H1 (cell line): ENCODE measurements around the gene FHIT. TPM values are rescaled to one million over a fixed set of nuclear protein-coding genes. Genes with fewer than 3 reads are reported as not detected.
A peak's percentile ranks its signal among the peaks of the same experiment; 100 is the strongest.

ENCODE experiments used
- CTCF ChIA-PET: fragments of 300-600 bp; sonication (Branson Sonifier 250); formaldehyde crosslinking; loops from one replicate; lab custom pipeline; 2021; ENCODE audit not compliant: partially characterized antibody; lab: Charles Lee
- POLR2A ChIA-PET: fragments of 300-600 bp; sonication (Branson Sonifier 250); formaldehyde crosslinking; loops from one replicate; lab custom pipeline; 2021; ENCODE audit warnings: inconsistent platforms; ENCODE audit not compliant: partially characterized antibody; lab: Charles Lee
- DNase-seq, 2 experiments: peaks; one replicate each; pipeline versions ENCODE4 v3.0.0 to v3.0.0-alpha.2; 2010 to 2022; ENCODE audit warnings: low spot score in 2 of 2, low read depth in 1 of 2, mixed read lengths in 1 of 2
- FAIRE-seq: peaks from 2 replicates; lab custom pipeline; 2011; peaks lifted over from hg19 to GRCh38; lab: Jason Lieb, UNC
- H2AFZ ChIP-seq: 2 replicates; pipeline ENCODE4 v1.8.1; 2012; ENCODE audit warnings: low read length, inconsistent platforms
- H2AK5ac ChIP-seq: 2 replicates; pipeline ENCODE4 v1.6.1; 2013; ENCODE audit warnings: low read depth, low read length
- H2BK120ac ChIP-seq: replicated peaks from 2 replicates; pipeline ENCODE3; 2013; ENCODE audit warnings: low read depth, low read length, inconsistent platforms
- H2BK12ac ChIP-seq: 2 replicates; pipeline ENCODE4 v1.6.1; 2013; ENCODE audit warnings: low read depth, low read length
- H2BK15ac ChIP-seq: 2 replicates; pipeline ENCODE4 v1.6.1; 2013; ENCODE audit warnings: low read length
- H2BK20ac ChIP-seq: 2 replicates; pipeline ENCODE4 v1.6.1; 2013; ENCODE audit warnings: low read length
- H2BK5ac ChIP-seq: 2 replicates; pipeline ENCODE4 v1.6.1; 2013; ENCODE audit warnings: low read depth, low read length
- H3K14ac ChIP-seq: 2 replicates; pipeline ENCODE4 v1.6.1; 2013; ENCODE audit warnings: inconsistent platforms; ENCODE audit not compliant: insufficient read length
- H3K18ac ChIP-seq: 2 replicates; pipeline ENCODE4 v1.6.1; 2013; ENCODE audit warnings: low read length; ENCODE audit errors: extremely low read depth
- H3K23ac ChIP-seq: 2 replicates; pipeline ENCODE4 v1.6.1; 2013; ENCODE audit warnings: inconsistent platforms; ENCODE audit not compliant: insufficient read length
- H3K23me2 ChIP-seq: 2 replicates; pipeline ENCODE4 v1.6.1; 2013; ENCODE audit warnings: low read depth, low read length
- H3K27ac ChIP-seq: 2 replicates; pipeline ENCODE4 v1.6.1; 2011; ENCODE audit warnings: low read depth, low read length, inconsistent platforms
- H3K27me3 ChIP-seq, 4 experiments: replicated peaks in 1 of 4; 1 replicate in 1 of 4; 2 replicates in 3 of 4; pipeline versions ENCODE4 v1.6.1 to v1.8.1; 2011 to 2013; ENCODE audit warnings: low read length in 3 of 4, mild to moderate bottlenecking in 3 of 4, inconsistent platforms in 2 of 4, mixed read lengths in 2 of 4, moderate library complexity in 1 of 4; ENCODE audit not compliant: control insufficient read depth in 3 of 4, insufficient read depth in 3 of 4; ENCODE audit errors: extremely low read depth in 1 of 4
- H3K36me3 ChIP-seq, 4 experiments: 2 replicates each; pipeline versions ENCODE4 v1.6.1 to v1.8.1; 2011 to 2013; ENCODE audit warnings: mild to moderate bottlenecking in 4 of 4, low read length in 3 of 4, moderate library complexity in 2 of 4, control low read depth in 1 of 4, inconsistent platforms in 1 of 4; ENCODE audit not compliant: insufficient read depth in 4 of 4, control insufficient read depth in 2 of 4
- H3K4ac ChIP-seq: replicated peaks from 2 replicates; pipeline ENCODE3; 2013; ENCODE audit warnings: low read length, low read depth, mixed read lengths, inconsistent platforms; ENCODE audit not compliant: insufficient read length
- H3K4me1 ChIP-seq, 4 experiments: replicated peaks in 1 of 4; 1 replicate in 1 of 4; 2 replicates in 3 of 4; pipeline versions ENCODE4 v1.6.1 to v1.8.1; 2011 to 2013; ENCODE audit warnings: low read length in 3 of 4, inconsistent platforms in 2 of 4, mixed read lengths in 1 of 4; ENCODE audit not compliant: insufficient read depth in 4 of 4, control insufficient read depth in 3 of 4
- H3K4me2 ChIP-seq, 2 experiments: 2 replicates each; pipeline versions ENCODE4 v1.6.1 to v1.8.1; 2011 to 2013; ENCODE audit warnings: low read depth in 2 of 2, low read length in 2 of 2, control low read depth in 1 of 2, inconsistent platforms in 1 of 2, mild to moderate bottlenecking in 1 of 2; ENCODE audit not compliant: insufficient read depth in 1 of 2
- H3K4me3 ChIP-seq, 4 experiments: fragments of 200-600, 300-600 bp in 1 of 4; sonication (generic), shearing (Covaris generic), sonication (Bioruptor Twin) in 1 of 4; 2 replicates each; pipeline versions ENCODE4 v1.5.1 to v1.8.1; 2011 to 2016; ENCODE audit warnings: low read length in 4 of 4, low read depth in 3 of 4, control low read depth in 2 of 4, inconsistent platforms in 2 of 4, mild to moderate bottlenecking in 2 of 4, mixed read lengths in 1 of 4, moderate library complexity in 1 of 4; ENCODE audit not compliant: insufficient read depth in 2 of 4; ENCODE audit errors: extremely low read depth in 1 of 4
- H3K56ac ChIP-seq: replicated peaks from 2 replicates; pipeline ENCODE3; 2013; ENCODE audit warnings: low read depth, mild to moderate bottlenecking, mixed read lengths, low read length, inconsistent platforms; ENCODE audit not compliant: insufficient read length
- H3K79me1 ChIP-seq: 2 replicates; pipeline ENCODE4 v1.6.1; 2013; ENCODE audit warnings: low read depth, low read length, control low read depth
- H3K79me2 ChIP-seq, 2 experiments: 2 replicates each; pipeline versions ENCODE4 v1.6.1 to v1.8.1; 2012 to 2013; ENCODE audit warnings: low read length in 2 of 2, mild to moderate bottlenecking in 2 of 2, inconsistent platforms in 1 of 2; ENCODE audit not compliant: insufficient read depth in 2 of 2, control insufficient read depth in 1 of 2
- H3K9ac ChIP-seq, 4 experiments: replicated peaks in 1 of 4; 1 replicate in 1 of 4; 2 replicates in 3 of 4; pipeline versions ENCODE4 v1.6.1 to v1.8.1; 2011 to 2013; ENCODE audit warnings: low read depth in 3 of 4, low read length in 3 of 4, control low read depth in 2 of 4, mild to moderate bottlenecking in 2 of 4, moderate library complexity in 2 of 4, inconsistent platforms in 1 of 4; ENCODE audit errors: extremely low read depth in 1 of 4
- H3K9me3 ChIP-seq, 2 experiments: 2 replicates each; pipeline versions ENCODE4 v1.6.1 to v1.8.1; 2012 to 2013; ENCODE audit warnings: mild to moderate bottlenecking in 2 of 2, moderate library complexity in 2 of 2, control low read depth in 1 of 2, inconsistent platforms in 1 of 2, low read depth in 1 of 2, low read length in 1 of 2, mixed read lengths in 1 of 2; ENCODE audit not compliant: insufficient read depth in 2 of 2
- H4K20me1 ChIP-seq, 2 experiments: replicated peaks in 1 of 2; 2 replicates each; pipeline versions ENCODE3 to v1.8.1; 2011 to 2013; ENCODE audit warnings: inconsistent platforms in 2 of 2, low read length in 2 of 2, mild to moderate bottlenecking in 1 of 2; ENCODE audit not compliant: insufficient read depth in 2 of 2, control insufficient read depth in 1 of 2
- H4K5ac ChIP-seq: 2 replicates; pipeline ENCODE4 v1.6.1; 2013; ENCODE audit warnings: low read length, low read depth, mixed read lengths, inconsistent platforms; ENCODE audit not compliant: insufficient read length
- H4K8ac ChIP-seq: 2 replicates; pipeline ENCODE4 v1.8.0; 2013; ENCODE audit warnings: mild to moderate bottlenecking, moderate library complexity, low read length, inconsistent platforms; ENCODE audit not compliant: insufficient read depth; ENCODE audit errors: extremely low read depth
- H4K91ac ChIP-seq: replicated peaks from 2 replicates; pipeline ENCODE3; 2013; ENCODE audit warnings: low read length, mixed read lengths, inconsistent platforms; ENCODE audit not compliant: insufficient read length
- RBBP5 ChIP-seq: IDR thresholded peaks from 2 replicates; pipeline ENCODE4 v1.7.1; 2012; ENCODE audit warnings: low read depth, mild to moderate bottlenecking, inconsistent platforms, low read length, moderate library complexity, borderline replicate concordance
- WGBS, 2 experiments: shearing (Covaris generic) in 1 of 2; methylation state at CpG; one replicate each; pipeline versions ENCODE4 v1.1.6 to v1.1.7; 2013 to 2015; ENCODE audit warnings: low lambda C conversion rate in 2 of 2, mixed read lengths in 2 of 2, inconsistent platforms in 1 of 2, low coverage in 1 of 2, missing lambda C conversion rate in 1 of 2; ENCODE audit not compliant: insufficient replicate concordance in 2 of 2, insufficient coverage in 1 of 2, insufficient read length in 1 of 2; ENCODE audit errors: extremely low coverage in 1 of 2, missing lambda C conversion rate in 1 of 2; 5-methylcytosine and 5-hydroxymethylcytosine counted together
- polyA plus RNA-seq, 7 experiments: library from polyadenylated mRNA; depleted of rRNA in 3 of 7; stranded (reverse) in 5 of 7; unstranded in 2 of 7; fragments of >200 nt in 5 of 7; fragments of 200-250 nt in 2 of 7; gene quantifications; 1 replicate in 5 of 7; 2 replicates in 1 of 7; 4 replicates in 1 of 7; pipeline versions ENCODE4 v1.2.1 to v1.2.3, GENCODE V29; 2011 to 2013; ENCODE audit warnings: missing spikeins in 2 of 7, mixed read lengths in 2 of 7
- total RNA-seq: library from RNA; stranded (reverse); fragmentation: NEBNext Ultra II Directional; extraction: Animal tissue kit (Norgen Biotek cat#: 25700); gene quantifications from 2 replicates; pipeline ENCODE4 v1.2.1, GENCODE V29; 2021

The FHIT gene
- total and polyA plus RNA-seq, 2 of the 8 experiments (the other 6 are each of a cell fraction or from before 2014, with no cell fraction given) = 1.2 to 3.2 TPM

- H3K9ac ChIP-seq = no peak overlapping the region
- no peak overlapping the region for H2BK5ac ChIP-seq
- H3K14ac ChIP-seq = no peak overlapping the region
- H3K79me2 ChIP-seq = no peaks in the 10 kb centered on the region
- CTCF ChIA-PET = no interaction called here
- H4K20me1 ChIP-seq = no peaks in the 10 kb centered on the region
- no peak for DNase-seq
- H2BK15ac ChIP-seq = no peak overlapping the region
- no peak overlapping the region for H3K18ac ChIP-seq
- H3K4ac ChIP-seq = no peak overlapping the region
- H3K23ac ChIP-seq = no peak overlapping the region
- POLR2A ChIA-PET = interaction anchor here (0.6 kb wide), 1 partner anchor 253 kb away, joined by 3 read pairs; no protein-coding TSS in a partner anchor
- H2BK20ac ChIP-seq = no peak overlapping the region
- no peak for FAIRE-seq
- no peaks in the 10 kb centered on the region for H3K36me3 ChIP-seq
- peak overlapping the region; percentile 88; the same call in 1 of the 2 replicates for H2BK12ac ChIP-seq
- H2AK5ac ChIP-seq = no peak overlapping the region
- H3K23me2 ChIP-seq = no peaks in the 10 kb centered on the region
- H4K91ac ChIP-seq = no peak overlapping the region
- H3K27ac ChIP-seq = no peak overlapping the region
- H3K56ac ChIP-seq = no peak overlapping the region
- no peaks in the 10 kb centered on the region for H3K27me3 ChIP-seq
- no peak overlapping the region for H3K4me3 ChIP-seq
- H3K4me1 ChIP-seq = no peaks in the 10 kb centered on the region
- no peak overlapping the region for H4K8ac ChIP-seq
- no peaks in the 10 kb centered on the region for H3K79me1 ChIP-seq
- H3K9me3 ChIP-seq = no peaks in the 10 kb centered on the region
- H2BK120ac ChIP-seq = no peak overlapping the region
- H4K5ac ChIP-seq = no peak overlapping the region
- H2AFZ ChIP-seq = 0 out of 2 replicates have a peak overlapping the region, but pooled peaks have one; percentile 61
- TF ChIP-seq RBBP5 = no peak
- no peak overlapping the region for H3K4me2 ChIP-seq
- 92% methylated on average over 3 of the region's 3 CpGs; no CpG with 5 or more reads in 1 of the 2 experiments for WGBS, 2 experiments
Observed at GRCh38 chr3:60323651-60324050, 927.6 kb downstream of the FHIT start.
